H9 (cell line): Measurements from ENCODE around the gene ASB7. TPM values are rescaled to one million over a fixed set of nuclear protein-coding genes. Genes with fewer than 3 reads are reported as not detected.

Experiments
- DNase-seq: peaks from one replicate; pipeline ENCODE4 v3.0.0-alpha.2; 2017
- H2AFZ ChIP-seq: one replicate; pipeline ENCODE4 v1.6.1; 2013; ENCODE audit warnings: mild to moderate bottlenecking, low read length, control low read depth, moderate library complexity
- H2AK5ac ChIP-seq: 2 replicates; pipeline ENCODE4 v1.6.1; 2013; ENCODE audit warnings: low read length, control low read depth, mixed read lengths; ENCODE audit not compliant: insufficient read length
- H2BK120ac ChIP-seq: one replicate; pipeline ENCODE4 v1.6.1; 2013; ENCODE audit warnings: low read depth, mild to moderate bottlenecking, low read length, control low read depth, inconsistent platforms; ENCODE audit not compliant: poor library complexity, severe bottlenecking
- H2BK12ac ChIP-seq: 2 replicates; pipeline ENCODE4 v1.6.1; 2013; ENCODE audit warnings: low read length, control low read depth, mixed read lengths, low read depth; ENCODE audit not compliant: insufficient read length
- H2BK15ac ChIP-seq: 2 replicates; pipeline ENCODE4 v1.6.1; 2013; ENCODE audit warnings: low read depth, low read length, control low read depth
- H2BK20ac ChIP-seq: one replicate; pipeline ENCODE4 v1.6.1; 2013; ENCODE audit warnings: low read depth, mild to moderate bottlenecking, low read length, control low read depth, inconsistent platforms; ENCODE audit not compliant: poor library complexity, severe bottlenecking
- H2BK5ac ChIP-seq: 2 replicates; pipeline ENCODE4 v1.6.1; 2013; ENCODE audit warnings: low read length, control low read depth, mixed read lengths; ENCODE audit not compliant: insufficient read length
- H3K14ac ChIP-seq: 2 replicates; pipeline ENCODE4 v1.6.1; 2013; ENCODE audit warnings: low read length, control low read depth; ENCODE audit not compliant: insufficient read depth
- H3K18ac ChIP-seq: 2 replicates; pipeline ENCODE4 v1.6.1; 2013; ENCODE audit warnings: low read depth, mild to moderate bottlenecking, mixed read lengths, low read length, control low read depth; ENCODE audit not compliant: insufficient read length
- H3K23ac ChIP-seq: 2 replicates; pipeline ENCODE4 v1.6.1; 2013; ENCODE audit warnings: low read length, control low read depth, mixed read lengths, low read depth; ENCODE audit not compliant: insufficient read length
- H3K23me2 ChIP-seq: 2 replicates; pipeline ENCODE4 v1.6.1; 2013; ENCODE audit warnings: low read depth, mild to moderate bottlenecking, mixed read lengths, low read length, control low read depth; ENCODE audit not compliant: insufficient read length, poor library complexity, severe bottlenecking
- H3K27ac ChIP-seq: 2 replicates; pipeline ENCODE4 v1.5.1; 2013; ENCODE audit warnings: low read length, control low read depth, mixed read lengths, low read depth; ENCODE audit not compliant: insufficient read length
- H3K27me3 ChIP-seq: 2 replicates; pipeline ENCODE4 v1.6.1; 2013; ENCODE audit warnings: low read length, control low read depth, inconsistent platforms; ENCODE audit not compliant: insufficient read depth
- H3K4ac ChIP-seq: 2 replicates; pipeline ENCODE4 v1.6.1; 2013; ENCODE audit warnings: low read depth, mild to moderate bottlenecking, control low read depth, inconsistent platforms, low read length, moderate library complexity
- H3K4me1 ChIP-seq: 2 replicates; pipeline ENCODE4 v1.6.1; 2013; ENCODE audit warnings: low read length, control low read depth, inconsistent platforms; ENCODE audit not compliant: insufficient read depth
- H3K4me2 ChIP-seq: 2 replicates; pipeline ENCODE4 v1.6.1; 2013; ENCODE audit warnings: low read length, control low read depth, mixed read lengths; ENCODE audit not compliant: insufficient read length, insufficient read depth
- H3K56ac ChIP-seq: 2 replicates; pipeline ENCODE4 v1.6.1; 2013; ENCODE audit warnings: low read depth, mild to moderate bottlenecking, mixed read lengths, low read length, control low read depth; ENCODE audit not compliant: insufficient read length
- H3K79me1 ChIP-seq: 2 replicates; pipeline ENCODE4 v1.6.1; 2013; ENCODE audit warnings: low read depth, mild to moderate bottlenecking, moderate library complexity, low read length, control low read depth, inconsistent platforms; ENCODE audit not compliant: insufficient read depth, poor library complexity, severe bottlenecking
- H3K79me2 ChIP-seq: 2 replicates; pipeline ENCODE4 v1.6.1; 2013; ENCODE audit warnings: low read length, control low read depth, inconsistent platforms; ENCODE audit not compliant: insufficient read depth
- H3K9ac ChIP-seq: 2 replicates; pipeline ENCODE4 v1.6.1; 2013; ENCODE audit warnings: low read length, control low read depth, mixed read lengths; ENCODE audit not compliant: insufficient read length; ENCODE audit errors: extremely low read depth
- H3K9me3 ChIP-seq: one replicate; pipeline ENCODE4 v1.6.1; 2013; ENCODE audit warnings: low read depth, low read length, inconsistent platforms; ENCODE audit not compliant: control insufficient read depth
- H3T11ph ChIP-seq: one replicate; pipeline ENCODE4 v1.6.1; 2013; ENCODE audit warnings: mild to moderate bottlenecking, low read length, control low read depth, inconsistent platforms
- H4K20me1 ChIP-seq: one replicate; pipeline ENCODE4 v1.6.1; 2013; ENCODE audit not compliant: control insufficient read depth, insufficient read length, insufficient read depth
- H4K5ac ChIP-seq: 2 replicates; pipeline ENCODE4 v1.6.1; 2013; ENCODE audit warnings: low read depth, mild to moderate bottlenecking, mixed read lengths, low read length, control low read depth; ENCODE audit not compliant: insufficient read length
- H4K8ac ChIP-seq: replicated peaks from 2 replicates; pipeline ENCODE4 v1.6.1; 2013; ENCODE audit warnings: low read length, control low read depth, mixed read lengths, low read depth; ENCODE audit not compliant: insufficient read length
- H4K91ac ChIP-seq: 2 replicates; pipeline ENCODE4 v1.6.1; 2013; ENCODE audit warnings: low read depth, mild to moderate bottlenecking, moderate library complexity, mixed read lengths, low read length, control low read depth; ENCODE audit not compliant: insufficient read length
- H3K27ac Mint-ChIP-seq, 3 experiments: 2 replicates in 2 of 3; 3 replicates in 1 of 3; pipeline ENCODE4 v1.8.0; 2020 to 2021; ENCODE audit warnings: mixed read lengths in 3 of 3, mild to moderate bottlenecking in 1 of 3, moderate library complexity in 1 of 3
- H3K27me3 Mint-ChIP-seq: 2 replicates; pipeline ENCODE4 v1.8.0; 2021; ENCODE audit warnings: low read depth, mild to moderate bottlenecking, moderate library complexity, mixed read lengths
- H3K36me3 Mint-ChIP-seq, 3 experiments: 2 replicates in 2 of 3; 3 replicates in 1 of 3; pipeline ENCODE4 v1.8.0; 2020 to 2021; ENCODE audit warnings: low read depth in 3 of 3, mixed read lengths in 3 of 3; ENCODE audit not compliant: insufficient read depth in 1 of 3
- H3K4me1 Mint-ChIP-seq, 2 experiments: 2 replicates each; pipeline ENCODE4 v1.8.0; 2020; ENCODE audit warnings: mixed read lengths in 2 of 2
- H3K4me3 Mint-ChIP-seq, 2 experiments: 2 replicates in 1 of 2; 3 replicates in 1 of 2; pipeline ENCODE4 v1.8.0; 2020 to 2021; ENCODE audit warnings: mild to moderate bottlenecking in 2 of 2, mixed read lengths in 2 of 2, moderate library complexity in 1 of 2
- H3K9me3 Mint-ChIP-seq, 2 experiments: 2 replicates in 1 of 2; 3 replicates in 1 of 2; pipeline ENCODE4 v1.8.0; 2020; ENCODE audit warnings: mild to moderate bottlenecking in 2 of 2, mixed read lengths in 2 of 2, moderate library complexity in 1 of 2
- WGBS: extraction: QIAGEN DNeasy Blood & Tissue Kit; methylation state at CpG from one replicate; pipeline ENCODE4 v1.1.7; 2013; ENCODE audit warnings: missing lambda C conversion rate, low lambda C conversion rate, mixed read lengths; ENCODE audit not compliant: insufficient read length; ENCODE audit errors: extremely low coverage; 5-methylcytosine and 5-hydroxymethylcytosine counted together
- total RNA-seq: library from RNA; stranded (reverse); gene quantifications from 2 replicates; pipeline ENCODE4 v1.2.1, GENCODE V29; 2021
- TF ChIP-seq, protein P1 (sequence below): fragments of 200-600 bp; sonication (generic); conservative IDR thresholded peaks from 3 replicates; pipeline ENCODE4 v1.8.0; 2021; ENCODE audit warnings: antibody characterized with exemption, mild to moderate bottlenecking

Gene ASB7
- total RNA-seq, 1 experiment from 2014 or later = 12.8 TPM

DNA sequence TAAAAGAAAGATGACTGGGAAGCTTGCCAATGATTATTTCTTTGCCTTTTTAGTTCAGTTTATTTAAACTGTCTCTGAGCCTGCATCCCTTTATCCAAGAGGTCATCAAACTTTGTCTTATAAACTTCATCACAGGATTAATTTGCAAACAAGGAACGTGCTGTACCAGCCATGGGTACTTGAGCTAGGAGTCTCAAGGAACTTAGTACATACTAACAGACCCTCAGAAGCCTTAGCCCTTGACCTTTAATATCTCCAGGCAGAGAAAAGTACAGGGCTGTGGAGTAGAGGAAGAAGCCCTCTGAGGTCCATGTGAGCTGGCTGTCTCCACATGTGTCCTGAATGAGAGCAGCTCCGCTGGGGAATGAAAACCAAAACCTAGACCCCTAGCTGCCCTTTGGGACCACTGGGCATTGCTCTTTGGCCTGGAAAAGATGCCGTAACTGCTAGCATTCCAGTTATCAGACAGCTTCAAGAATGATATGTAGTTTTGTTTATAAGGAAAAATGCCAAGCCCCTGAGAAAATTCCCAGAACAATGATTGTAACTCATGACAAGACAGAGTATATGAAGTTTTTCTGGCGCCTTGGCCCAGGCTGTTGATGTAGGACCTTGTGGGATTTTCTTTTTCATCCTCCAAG lies 92.1 kb downstream of the ASB7 start:
- Histone ChIP-seq H3K27me3 (no peaks in the 10 kb centered on the region), H4K8ac (no peak overlapping the region), H3K9me3 (no peaks in the 10 kb centered on the region), H3T11ph (no peak overlapping the region), H3K4me2 (no peak overlapping the region), H3K14ac (no peak overlapping the region), H2AK5ac (no peak overlapping the region), H2BK5ac (no peak overlapping the region), H4K91ac (no peak overlapping the region), H2AFZ (no peak overlapping the region), H2BK12ac (no peak overlapping the region), H3K4me1 (no peaks in the 10 kb centered on the region), H2BK20ac (no peak overlapping the region), H3K27ac (no peak overlapping the region), H3K23me2 (no peaks in the 10 kb centered on the region), H4K20me1 (no peaks in the 10 kb centered on the region), H3K79me2 (no peaks in the 10 kb centered on the region), H3K23ac (no peak overlapping the region), H3K79me1 (no peaks in the 10 kb centered on the region), H2BK15ac (no peak overlapping the region), H3K9ac (no peak overlapping the region), H4K5ac (no peak overlapping the region), H3K56ac (no peak overlapping the region), H2BK120ac (no peak overlapping the region), H3K18ac (no peak overlapping the region), H3K4ac (no peak overlapping the region)
- WGBS = no CpG with 5 or more reads among the region's 4 CpGs
- H3K27me3 Mint-ChIP-seq = peaks cover 6% of the 10 kb centered on the region
- H3K36me3 Mint-ChIP-seq = no peaks in the 10 kb centered on the region
- H3K27ac Mint-ChIP-seq = no peak overlapping the region
- no peaks in the 10 kb centered on the region for H3K4me1 Mint-ChIP-seq
- TF ChIP-seq, protein P1, sequence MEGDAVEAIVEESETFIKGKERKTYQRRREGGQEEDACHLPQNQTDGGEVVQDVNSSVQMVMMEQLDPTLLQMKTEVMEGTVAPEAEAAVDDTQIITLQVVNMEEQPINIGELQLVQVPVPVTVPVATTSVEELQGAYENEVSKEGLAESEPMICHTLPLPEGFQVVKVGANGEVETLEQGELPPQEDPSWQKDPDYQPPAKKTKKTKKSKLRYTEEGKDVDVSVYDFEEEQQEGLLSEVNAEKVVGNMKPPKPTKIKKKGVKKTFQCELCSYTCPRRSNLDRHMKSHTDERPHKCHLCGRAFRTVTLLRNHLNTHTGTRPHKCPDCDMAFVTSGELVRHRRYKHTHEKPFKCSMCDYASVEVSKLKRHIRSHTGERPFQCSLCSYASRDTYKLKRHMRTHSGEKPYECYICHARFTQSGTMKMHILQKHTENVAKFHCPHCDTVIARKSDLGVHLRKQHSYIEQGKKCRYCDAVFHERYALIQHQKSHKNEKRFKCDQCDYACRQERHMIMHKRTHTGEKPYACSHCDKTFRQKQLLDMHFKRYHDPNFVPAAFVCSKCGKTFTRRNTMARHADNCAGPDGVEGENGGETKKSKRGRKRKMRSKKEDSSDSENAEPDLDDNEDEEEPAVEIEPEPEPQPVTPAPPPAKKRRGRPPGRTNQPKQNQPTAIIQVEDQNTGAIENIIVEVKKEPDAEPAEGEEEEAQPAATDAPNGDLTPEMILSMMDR = no peak
- H3K4me3 Mint-ChIP-seq = no peak overlapping the region
- H3K9me3 Mint-ChIP-seq = peaks cover 0 to 2% of the 10 kb centered on the region in 2 experiments; a peak in 2 of 5 replicates
- DNase-seq = no peak
